Hindlimb muscle (tissue), 1 donor: Measurements from ENCODE around the gene PTGIS. TPM values are rescaled to one million over a fixed set of nuclear protein-coding genes. Genes with fewer than 3 reads are reported as not detected.

Source experiments
- DNase-seq: peaks from one replicate; pipeline ENCODE4 v3.0.0-alpha.2; 2013
- polyA plus RNA-seq: library from polyadenylated mRNA; unstranded; fragments of 120-200 nt; gene quantifications from one replicate; pipeline ENCODE4 v1.2.1, GENCODE V29; 2013; ENCODE audit not compliant: insufficient read length

PTGIS gene
- polyA plus RNA-seq, 1 donor: 28.0 TPM

DNA sequence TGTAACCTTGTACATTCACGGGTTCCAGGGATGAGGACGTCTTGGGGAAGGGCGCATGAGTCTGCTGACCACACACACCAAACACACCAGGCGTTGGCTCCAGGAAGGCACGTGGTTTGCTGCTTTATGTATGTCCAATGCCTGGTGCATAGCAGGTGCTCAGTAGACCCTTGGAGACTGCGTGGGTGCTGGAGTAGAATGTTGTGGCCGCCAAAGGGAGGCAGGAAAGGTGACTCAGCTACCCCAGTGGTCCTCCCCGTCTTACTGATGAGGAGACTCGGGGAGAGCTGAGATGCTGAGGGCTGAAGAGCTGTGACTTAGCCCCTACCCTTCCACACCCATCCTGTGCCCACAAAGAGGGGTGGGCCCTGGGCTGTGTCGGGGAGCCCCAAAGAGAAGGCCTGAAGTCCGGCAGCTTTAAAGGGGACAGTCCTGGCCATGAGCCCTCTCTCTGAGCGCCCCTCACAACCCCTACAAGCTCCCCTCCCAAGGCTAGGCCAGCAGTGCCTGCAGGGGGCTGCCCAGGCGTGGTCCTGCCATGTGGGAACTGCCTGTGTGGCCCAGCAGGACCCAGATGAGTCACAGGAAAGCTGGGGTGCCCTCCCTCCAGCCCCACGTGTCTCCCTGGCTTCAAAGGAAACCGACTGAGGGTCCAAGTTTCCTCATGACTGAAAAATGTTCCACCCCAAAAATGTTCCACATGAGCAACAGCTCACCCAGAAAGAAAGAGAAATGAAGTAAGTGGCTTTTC, 28.0 kb upstream of the PTGIS start:
- DNase-seq: peak; percentile 63

DNA sequence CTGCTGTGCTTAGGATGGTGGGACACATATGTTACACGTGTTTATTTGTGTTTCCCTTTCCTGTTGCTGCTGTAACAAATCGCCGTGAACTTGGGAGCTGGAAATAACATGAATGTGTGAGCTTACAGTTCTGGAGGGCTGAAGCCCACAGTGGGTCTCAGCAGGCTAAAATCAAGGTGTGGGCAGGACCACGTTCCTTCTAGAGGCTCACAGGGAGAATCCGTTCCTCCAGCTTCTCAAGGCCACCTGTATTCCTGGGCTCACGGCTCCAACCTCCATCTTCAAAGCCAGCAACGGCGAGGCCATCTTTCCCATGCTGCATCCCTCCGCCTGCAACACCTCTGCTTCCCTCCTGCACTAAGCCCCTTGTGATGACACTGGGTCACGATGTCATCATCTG, 27.4 kb upstream of the PTGIS start:
- no peak for DNase-seq

DNA sequence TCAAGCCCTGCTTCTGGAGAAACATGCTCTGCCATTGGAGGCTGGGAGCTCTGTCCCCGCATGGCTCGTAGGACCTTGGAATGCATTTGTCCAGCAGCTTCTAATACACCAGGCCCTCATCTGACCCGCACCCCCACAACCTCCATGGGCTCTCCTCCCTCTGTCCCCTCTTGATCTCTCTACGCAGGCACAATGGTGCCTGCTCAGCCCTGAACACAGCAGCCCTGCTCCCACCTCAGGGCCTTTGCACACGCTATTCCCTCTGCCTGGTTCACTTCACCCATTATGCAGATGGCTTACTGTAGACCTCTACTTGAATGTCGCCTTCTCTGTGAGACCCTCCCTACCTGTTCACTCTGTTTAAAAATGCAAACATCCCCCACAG, 27.0 kb upstream of the PTGIS start:
- DNase-seq: no peak

DNA sequence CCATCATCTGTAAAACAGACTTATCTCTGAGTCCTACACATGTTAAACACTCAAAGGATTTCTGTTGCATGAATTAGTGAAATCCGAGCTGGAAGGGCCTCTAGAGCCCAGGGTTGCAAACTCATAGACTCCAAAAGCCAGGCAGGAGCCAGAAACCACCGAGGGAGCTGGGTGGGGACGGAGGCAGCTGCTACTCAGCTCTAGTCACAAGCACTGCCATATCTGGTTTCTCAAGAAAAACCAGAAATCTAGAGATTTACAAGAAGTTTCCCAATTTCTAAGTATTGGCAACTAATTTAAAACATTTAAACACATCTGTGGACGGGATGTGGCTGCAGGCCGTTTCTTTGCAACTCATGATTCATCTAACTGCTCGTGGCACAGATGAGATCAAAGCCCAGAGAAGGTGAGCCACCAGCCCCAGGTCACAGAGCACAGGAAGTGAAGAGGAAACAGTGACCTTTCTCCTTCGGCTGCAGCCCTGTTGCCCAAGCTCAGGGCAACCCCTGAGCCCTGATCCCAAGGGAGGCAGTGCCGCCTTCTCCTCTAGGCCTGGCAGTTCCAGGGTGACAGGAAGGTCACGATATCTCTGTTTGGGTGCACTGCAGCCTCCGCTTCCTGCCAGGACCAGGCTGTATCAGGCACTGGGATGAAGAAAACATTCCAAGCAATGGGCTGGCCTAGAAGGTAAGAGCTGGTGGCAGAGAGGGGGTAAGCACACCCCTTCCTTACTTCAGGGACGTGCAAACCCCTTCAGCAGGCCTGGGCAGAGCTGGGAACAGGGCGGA, 26.4 kb upstream of the PTGIS start:
- peak; percentile 83 for DNase-seq

DNA sequence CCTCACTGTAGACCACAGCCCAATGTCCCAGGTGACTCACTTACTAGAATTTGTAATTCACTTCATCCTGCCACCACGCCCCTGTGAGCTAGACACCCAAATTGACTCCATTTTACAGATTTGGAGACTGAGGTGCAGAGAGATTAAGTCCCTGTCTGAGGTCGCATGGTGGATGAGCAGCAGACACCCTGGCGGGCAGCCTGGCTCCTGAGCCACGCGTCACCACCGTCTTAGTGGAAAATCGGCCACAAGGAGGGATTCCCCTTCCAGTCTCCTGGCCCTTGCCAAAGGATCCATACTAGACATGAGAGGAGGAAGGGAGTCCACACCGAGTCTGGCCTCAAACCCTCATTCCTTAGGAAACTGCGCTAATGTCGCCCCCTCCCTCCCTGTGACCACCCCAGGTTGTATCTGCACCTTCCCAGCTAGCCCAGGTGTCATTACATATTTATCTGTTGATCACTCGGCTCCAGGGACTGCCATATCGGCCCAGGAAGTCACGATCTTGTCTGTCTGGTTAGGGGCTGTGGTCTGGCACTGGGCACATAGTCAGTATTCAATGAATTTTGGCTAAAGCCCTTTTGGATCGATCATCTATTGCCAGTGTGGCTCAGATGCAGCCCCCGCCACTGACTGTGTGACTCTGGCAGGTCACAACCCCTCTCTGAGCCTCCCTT, 25.7 kb upstream of the PTGIS start:
- DNase-seq: no peak

DNA sequence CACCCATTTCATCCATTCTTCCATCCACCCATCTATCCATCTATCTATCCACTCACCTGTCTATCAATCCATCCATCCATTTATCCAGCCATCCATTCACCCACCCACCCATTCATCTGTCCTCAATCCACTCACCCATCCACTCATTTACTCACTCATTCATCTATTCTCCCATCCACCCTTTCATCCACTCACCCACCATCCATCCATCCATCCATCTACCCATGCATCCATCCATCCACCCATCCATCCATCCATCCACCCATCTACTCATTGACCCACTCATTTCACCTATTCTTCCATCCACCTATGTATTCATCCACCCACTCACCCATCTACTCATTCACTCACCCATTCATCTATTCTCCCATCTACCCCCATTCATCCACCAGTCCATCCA, 24.2 kb upstream of the PTGIS start:
- DNase-seq: no peak

DNA sequence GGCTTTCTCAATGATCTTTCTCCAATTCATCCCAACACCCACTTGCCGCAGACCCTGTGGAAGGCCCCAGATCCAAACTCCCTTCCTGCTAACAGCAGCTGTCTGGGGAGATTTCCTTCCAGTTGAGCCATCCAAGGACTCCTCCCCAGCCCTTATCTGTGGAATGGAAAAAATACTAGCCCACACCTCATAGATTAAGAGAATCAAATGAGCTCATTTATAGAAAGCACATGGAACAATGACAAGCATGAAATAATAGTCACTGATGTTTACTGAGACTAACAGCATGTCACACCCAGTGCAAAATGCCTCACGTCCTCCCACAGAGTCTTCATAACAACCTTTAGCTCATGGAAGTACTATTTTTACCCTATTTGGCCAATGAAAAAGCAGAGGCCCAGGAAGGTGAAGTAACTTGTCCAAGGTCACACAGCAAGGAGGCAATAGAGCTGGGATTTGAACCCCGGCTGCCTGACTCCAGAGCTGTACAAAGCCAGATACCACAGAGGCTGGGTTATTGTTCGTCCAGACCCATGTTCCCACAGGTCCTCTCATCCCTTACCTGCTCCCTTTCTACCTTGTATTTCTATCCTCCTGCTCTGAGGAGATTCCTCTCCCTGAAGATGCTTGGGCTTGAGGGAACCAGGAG, 23.4 kb upstream of the PTGIS start:
- no peak for DNase-seq

DNA sequence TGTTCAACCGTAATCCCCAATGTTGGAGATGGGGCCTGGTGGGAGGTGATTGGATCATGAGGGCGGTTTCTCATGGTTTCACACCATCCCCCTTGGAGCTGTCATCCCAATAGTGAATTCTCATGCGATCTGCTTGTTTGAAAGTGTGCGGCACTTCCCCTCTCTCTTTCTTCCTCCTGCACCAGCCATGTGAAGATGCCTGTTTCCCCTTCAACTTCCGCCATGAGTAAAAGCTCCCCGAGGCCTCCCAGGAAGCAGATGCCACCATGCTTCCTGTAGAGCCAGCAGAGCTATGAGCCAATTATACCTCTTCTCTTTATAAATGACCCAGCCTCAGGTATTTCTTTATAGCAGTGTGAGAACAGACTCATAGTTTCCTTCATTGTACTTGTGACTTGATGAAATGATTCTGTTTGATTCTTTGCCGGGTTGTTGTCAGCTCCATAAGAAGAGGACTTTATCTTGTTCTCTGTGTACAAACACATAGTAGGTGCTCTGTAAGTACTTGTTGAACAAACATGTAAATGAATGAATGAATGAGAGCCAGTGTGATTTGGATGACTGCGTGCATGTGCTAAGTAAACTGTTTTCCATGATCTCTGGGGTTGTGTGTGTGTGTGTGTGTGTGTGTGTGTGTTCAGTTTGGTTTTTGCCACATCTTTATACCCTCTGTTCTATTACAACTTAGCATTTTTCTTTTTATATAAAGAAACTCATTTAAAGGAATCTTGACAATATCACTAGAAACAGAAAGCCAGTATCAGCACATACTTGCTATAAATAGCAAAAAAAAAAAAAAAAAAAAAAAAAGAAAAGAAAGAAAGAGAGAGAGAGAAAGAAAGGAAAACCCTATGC, 22.5 kb upstream of the PTGIS start:
- no peak for DNase-seq

DNA sequence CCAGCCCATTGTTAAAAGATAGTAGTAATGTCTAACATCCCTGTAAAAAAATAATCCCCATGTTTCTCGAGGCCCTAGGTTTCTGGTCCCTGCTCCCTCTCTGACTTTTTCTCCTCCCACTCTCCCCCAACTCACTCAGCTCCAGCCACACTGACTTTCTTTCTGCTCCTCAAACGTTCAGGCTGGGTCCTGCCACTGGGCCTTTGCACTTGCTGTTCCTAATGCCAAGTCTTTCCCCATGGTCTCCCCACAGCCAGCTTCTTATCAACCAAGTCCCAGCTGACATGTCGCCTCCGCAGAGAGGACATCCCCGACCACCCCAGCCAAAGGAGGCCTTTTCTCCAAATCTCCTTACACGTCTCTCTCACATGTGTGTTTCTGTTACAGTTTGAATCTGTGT, 21.8 kb upstream of the PTGIS start:
- DNase-seq: no peak

DNA sequence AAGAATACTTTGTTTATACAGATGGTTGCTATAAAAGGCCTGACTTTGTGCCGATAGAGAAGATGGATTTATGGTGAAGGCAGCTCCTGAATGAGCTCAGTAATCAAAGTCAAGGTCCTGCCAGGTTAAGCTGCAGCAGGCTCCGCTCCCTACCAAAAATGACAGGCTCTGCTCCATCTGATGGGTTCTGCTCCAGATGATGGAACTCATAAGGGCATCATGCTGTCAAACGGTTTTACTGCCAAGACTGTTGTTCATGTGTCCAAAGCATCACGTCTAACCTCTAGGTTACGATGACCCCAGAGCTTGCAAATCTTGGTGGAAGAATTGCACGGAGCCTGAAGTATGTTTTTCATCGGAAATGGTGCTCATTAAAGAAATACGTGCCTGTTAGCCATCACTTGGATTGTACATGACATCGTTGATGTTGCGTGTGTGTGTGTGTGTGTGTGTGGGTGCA, 19.2 kb upstream of the PTGIS start:
- no peak for DNase-seq

DNA sequence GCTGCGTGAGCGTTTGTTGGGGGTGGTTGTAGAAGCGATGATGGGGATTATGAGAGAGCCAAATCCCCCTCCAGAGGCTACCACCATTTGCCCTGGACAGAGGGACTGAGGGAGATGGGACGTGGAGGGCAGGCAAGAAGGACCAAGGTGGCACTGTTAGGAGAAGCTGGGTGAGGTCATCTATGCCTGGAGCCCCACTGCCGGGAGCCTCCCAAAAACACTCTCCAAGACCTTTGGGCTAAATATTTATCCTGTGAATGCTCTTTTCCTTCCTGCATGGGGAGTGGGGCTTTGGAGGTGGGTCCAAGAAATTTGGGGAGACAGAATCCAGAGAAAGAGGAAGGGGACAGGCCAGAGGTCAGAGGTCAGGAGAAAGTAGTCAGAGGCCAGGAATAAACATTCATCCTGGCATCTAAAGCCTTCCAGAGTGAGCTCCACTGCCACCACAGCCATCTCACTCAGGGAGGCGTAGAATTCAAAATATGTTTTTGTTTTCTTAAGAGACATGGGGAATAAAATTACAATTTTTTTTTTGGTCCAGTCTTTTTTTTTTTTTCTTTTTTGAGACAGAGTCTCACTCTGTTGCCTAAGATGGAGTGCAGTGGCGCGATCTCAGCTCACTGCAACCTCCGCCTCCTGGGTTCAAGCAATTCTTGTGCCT, 17.8 kb upstream of the PTGIS start:
- no peak for DNase-seq

DNA sequence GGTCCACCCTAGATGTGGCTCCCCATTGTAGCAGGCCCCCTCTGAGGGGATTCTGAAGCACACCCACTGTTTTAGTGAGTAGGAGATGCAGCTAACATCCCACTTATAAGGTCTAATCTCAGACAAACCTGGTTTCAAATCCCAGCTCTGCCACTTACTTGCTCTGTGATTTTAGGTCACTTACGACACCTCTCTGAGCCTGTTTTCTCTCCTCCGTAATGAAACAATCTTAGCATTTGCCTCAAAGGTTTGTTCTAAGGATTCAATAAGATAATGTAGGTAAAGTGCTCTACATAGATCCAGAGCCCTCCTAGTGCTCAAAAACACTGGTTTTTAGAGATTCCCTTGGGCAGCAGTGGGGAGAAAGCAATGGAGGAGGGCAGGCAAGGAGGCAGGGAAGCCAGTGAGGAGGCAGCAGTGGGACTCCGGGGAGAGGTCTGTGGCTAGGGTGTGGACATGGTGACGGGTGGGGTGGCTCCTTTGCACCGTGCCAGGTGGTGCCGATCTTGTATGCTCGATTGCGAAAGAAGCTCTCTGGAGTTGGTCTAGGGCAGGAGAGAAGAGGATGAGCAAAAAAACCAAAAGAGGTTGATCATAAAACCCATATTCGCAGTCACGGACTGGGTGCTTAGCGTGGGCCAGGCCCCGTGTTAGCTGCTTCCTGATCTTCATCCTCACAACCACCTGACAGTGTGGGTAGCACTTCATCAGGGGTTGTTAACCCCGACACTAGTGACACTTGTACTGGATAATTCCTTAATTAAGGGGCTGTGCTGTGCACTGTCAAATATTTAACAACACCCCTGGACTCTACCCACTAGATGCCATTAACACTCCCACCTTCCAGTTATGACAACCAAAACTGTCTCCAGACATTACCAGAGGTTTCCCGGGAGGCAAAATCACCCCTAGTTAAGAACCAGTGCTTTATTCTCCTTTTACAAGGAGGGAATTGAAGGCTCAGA, 16.8 kb upstream of the PTGIS start:
- DNase-seq: no peak

DNA sequence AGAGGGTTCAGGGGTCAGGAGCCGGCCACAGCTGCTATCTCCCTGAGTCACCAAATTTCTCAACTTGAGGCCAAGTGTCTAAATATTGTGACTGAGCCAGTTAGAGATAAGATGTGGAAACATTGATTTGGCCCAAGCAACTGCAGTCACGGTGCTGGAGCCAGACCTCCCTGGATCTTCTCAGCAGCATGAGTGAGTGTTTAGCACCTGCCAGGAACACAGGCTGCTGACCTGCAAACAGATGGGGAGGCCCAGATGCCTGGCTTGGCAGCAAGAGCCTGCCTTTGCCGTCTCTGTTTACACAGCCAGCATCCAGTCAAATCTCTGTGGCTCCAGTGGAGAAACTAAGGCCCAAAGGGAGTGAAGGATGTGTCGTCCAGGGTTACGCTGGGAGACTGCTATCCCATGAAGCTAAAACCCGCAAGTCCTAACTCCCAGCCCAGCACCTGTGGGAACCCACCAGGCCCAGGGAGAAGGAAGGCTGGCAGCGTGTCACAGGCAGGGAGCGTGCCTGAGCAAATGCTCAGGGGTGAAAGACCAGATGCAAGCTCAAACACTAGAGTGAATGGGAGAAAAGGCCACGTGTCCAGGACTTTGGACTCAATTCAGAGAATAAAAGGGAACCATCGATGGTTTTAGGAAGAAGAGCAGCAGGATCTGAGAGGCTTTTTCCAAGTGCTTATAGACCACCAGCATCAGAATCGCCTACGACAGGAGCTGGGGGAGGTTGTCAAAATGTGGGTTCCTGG, 15.9 kb upstream of the PTGIS start:
- DNase-seq: peak; percentile 87

DNA sequence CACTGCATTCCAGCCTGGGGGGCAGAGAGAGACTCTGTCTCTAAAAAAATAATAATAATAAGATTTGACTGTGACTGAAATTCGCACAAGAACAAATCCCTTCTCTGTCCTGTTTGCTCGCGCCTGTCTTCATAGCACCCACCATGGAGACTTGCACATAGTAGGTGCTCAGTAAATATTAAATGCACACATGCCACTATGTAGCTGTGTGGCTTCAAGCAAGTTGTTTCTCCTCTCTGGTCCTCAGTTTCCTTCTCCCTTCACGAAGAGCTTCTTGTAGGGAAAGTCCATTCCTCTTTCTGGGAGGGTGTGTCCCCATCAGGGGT, 15.4 kb upstream of the PTGIS start:
- no peak for DNase-seq

DNA sequence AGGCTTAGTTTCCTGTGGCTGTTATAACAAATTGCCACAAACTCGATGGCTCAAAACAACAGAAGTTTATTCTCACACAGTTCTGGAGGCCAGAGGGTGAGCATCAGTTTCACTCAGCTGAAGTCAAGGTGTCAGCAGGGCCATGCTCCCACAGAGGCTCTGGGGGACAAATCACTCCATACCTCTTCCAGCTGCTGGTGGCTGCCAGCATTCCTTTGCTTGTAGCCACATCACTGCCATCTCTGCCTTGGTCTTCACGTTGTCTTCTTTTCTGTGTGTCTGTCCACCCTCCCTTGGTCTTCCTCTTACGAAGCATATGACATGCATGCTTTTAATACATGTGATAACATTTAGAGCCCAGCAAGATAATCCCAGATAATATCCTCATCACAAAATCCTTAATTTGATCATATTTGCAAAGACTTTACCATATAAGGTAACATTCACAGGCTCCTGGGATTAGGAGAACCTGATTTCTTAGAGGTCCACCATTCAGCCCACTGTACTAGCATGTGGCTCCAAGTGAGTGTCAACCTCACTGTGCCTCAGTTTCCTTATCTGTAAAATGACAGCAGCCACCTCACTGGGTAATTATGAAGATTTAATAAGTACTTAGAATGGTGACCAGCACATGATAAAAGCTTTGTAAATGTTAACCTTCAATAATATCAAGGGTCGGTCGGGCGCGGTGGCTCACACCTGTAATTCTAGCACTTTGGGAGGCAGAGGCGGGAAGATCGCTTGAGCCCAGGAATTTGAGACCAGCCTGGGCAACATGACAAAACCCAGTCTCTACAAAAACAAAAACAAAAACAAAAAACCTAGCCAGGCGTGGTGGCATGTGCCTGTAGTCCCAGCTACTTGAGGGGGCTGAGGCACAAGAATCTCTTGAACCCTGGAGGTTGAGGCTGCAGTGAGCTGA, 14.7 kb upstream of the PTGIS start:
- DNase-seq: no peak

DNA sequence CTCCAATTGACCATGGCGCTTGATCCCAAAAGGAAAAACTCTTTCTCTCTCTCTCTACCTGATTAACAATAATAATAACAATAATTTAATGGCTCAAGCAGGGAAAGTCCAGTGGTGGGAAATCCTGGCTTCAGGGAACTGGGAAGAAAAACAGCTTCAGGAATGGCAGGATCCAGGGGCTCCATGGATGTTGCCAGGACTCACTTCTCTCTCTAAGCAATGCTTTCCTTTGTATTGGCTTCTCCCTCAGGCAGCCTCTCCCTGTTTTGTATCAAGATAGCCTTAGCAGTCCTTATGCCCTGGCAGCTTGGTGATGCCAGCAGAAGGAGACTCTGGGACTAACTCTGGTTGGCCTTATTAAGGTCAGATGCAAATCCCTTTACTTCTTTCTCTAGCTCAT, 13.5 kb upstream of the PTGIS start:
- DNase-seq: no peak

DNA sequence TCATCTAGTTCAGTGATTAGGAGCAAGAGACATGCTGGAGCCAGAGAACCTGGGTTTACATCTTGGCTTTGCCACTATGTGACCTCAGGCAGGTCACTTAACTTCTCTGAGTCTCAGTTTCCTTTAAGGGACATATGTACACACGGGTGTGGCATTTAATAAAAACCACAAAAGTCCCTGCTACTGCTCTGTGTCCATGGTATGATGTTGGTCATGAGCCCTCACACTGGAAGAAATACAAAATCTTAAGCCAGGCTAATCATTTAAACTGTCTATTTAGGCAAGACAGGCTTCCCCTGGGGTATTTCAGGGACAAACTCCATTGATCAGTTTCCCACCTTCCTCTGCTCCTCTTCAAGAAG, 12.9 kb upstream of the PTGIS start:
- no peak for DNase-seq
